Activated B cell treated with CpG ODN at 0.5 μM for 24 hours (primary cell): ENCODE measurements around the gene ITGB2. TPM values are rescaled to one million over a fixed set of nuclear protein-coding genes. Genes with fewer than 3 reads are reported as not detected.

Experiments
- ATAC-seq: fragments of 200-7000 bp; cut with Tn5 transposase; one replicate; pipeline ENCODE4 v1.10.0; 2021; ENCODE audit warnings: low read depth, mild to moderate bottlenecking, moderate library complexity
- CTCF ChIA-PET: fragments of 350-600 bp; sonication (Branson Sonifier 250); formaldehyde crosslinking; loops from one replicate; lab custom pipeline; 2021; ENCODE audit warnings: antibody characterized with exemption; lab: Charles Lee
- POLR2A ChIA-PET: fragments of 350-600 bp; sonication (Branson Sonifier 250); formaldehyde crosslinking; loops from one replicate; lab custom pipeline; 2021; ENCODE audit warnings: antibody characterized with exemption; lab: Charles Lee
- DNase-seq: peaks from one replicate; pipeline ENCODE4 v3.0.0; 2022
- H3K27ac Mint-ChIP-seq: one replicate; pipeline ENCODE4 v1.8.0; 2020; ENCODE audit warnings: mixed read lengths
- H3K27me3 Mint-ChIP-seq: one replicate; pipeline ENCODE4 v1.8.0; 2021; ENCODE audit warnings: mixed read lengths
- H3K36me3 Mint-ChIP-seq: one replicate; pipeline ENCODE4 v1.8.0; 2021; ENCODE audit warnings: low read depth, mixed read lengths
- H3K4me1 Mint-ChIP-seq: one replicate; pipeline ENCODE4 v1.8.0; 2021; ENCODE audit warnings: mixed read lengths
- H3K4me3 Mint-ChIP-seq: one replicate; pipeline ENCODE4 v1.8.0; 2020; ENCODE audit warnings: mild to moderate bottlenecking, mixed read lengths
- H3K9me3 Mint-ChIP-seq: one replicate; pipeline ENCODE4 v1.8.0; 2020; ENCODE audit warnings: mixed read lengths
- intact Hi-C: fragments of 100-400 bp; cut with micrococcal nuclease; formaldehyde crosslinking; loops from one replicate; pipeline ENCODE4 v1.15.1; 2024
- total RNA-seq: library from RNA; stranded (reverse); gene quantifications from 2 replicates; pipeline ENCODE4 v1.2.3, GENCODE V29; 2022
- TF ChIP-seq, protein P1 (sequence below): fragments of 200-600 bp; IDR thresholded peaks from one replicate; pipeline ENCODE4 v1.8.0; 2022; ENCODE audit warnings: antibody characterized with exemption, mild to moderate bottlenecking

ITGB2 gene
- total RNA-seq, 1 donor from 2014 or later = 124 TPM

DNA sequence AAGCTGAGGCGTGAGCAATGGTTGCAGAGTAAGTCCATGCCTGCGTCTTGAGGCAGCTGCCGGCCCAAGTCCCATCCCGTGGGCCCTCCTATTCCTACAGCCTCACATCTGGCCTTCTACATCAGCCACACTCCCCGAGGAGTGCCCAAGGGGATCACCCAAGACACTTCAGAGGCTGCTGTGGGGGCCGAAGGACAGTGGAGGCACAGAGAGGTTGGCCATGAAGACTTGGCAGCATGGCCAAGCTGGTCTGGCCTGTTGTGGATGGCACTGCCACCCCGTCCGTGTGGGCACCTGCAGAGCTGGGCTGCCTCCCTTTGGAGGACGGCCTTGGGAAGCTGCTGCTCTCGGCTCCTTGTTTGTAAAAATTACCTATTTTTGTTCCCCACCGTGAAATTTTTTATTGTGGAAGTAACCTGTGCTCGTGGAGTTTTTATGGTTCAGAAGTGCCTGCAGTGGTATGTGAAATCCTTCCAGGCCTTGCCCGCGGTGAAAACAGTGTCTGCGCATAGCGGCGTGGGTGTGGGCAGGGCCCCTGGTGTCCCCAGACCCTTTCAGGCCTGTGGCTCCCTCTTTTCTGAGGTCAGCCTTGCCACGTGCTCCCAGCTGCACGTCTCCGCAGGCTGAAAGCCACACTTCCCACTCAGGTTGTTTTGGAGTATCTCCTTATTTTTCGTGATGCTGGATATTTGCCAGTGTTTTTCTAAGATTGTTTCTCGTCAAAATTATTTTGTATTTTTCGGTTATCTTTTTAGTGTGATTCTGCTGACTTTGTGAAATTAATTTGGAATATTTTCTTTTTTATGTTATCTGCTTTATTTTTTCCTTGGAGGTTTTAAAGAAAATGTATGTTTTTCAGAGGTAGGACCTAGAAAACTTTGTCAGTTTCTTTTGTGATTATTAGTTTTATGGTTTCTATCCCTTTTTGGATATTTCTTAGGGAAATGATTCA is 39.7 kb upstream of the ITGB2 start:
- POLR2A ChIA-PET = no interaction called here
- intact Hi-C loops = no loop called here
- ATAC-seq (no peak), DNase-seq (no peak)
- H3K27me3 Mint-ChIP-seq = no peaks in the 10 kb centered on the region
- peaks cover 66% of the 10 kb centered on the region for H3K36me3 Mint-ChIP-seq
- H3K4me1 Mint-ChIP-seq = peaks cover 12% of the 10 kb centered on the region
- H3K9me3 Mint-ChIP-seq = no peaks in the 10 kb centered on the region
- no peak overlapping the region for H3K4me3 Mint-ChIP-seq
- CTCF ChIA-PET = interaction anchor here (0.8 kb wide), 1 partner anchor 178 kb away, joined by 3 read pairs; no protein-coding TSS in a partner anchor
- no peak overlapping the region for H3K27ac Mint-ChIP-seq
- TF ChIP-seq, protein P1, sequence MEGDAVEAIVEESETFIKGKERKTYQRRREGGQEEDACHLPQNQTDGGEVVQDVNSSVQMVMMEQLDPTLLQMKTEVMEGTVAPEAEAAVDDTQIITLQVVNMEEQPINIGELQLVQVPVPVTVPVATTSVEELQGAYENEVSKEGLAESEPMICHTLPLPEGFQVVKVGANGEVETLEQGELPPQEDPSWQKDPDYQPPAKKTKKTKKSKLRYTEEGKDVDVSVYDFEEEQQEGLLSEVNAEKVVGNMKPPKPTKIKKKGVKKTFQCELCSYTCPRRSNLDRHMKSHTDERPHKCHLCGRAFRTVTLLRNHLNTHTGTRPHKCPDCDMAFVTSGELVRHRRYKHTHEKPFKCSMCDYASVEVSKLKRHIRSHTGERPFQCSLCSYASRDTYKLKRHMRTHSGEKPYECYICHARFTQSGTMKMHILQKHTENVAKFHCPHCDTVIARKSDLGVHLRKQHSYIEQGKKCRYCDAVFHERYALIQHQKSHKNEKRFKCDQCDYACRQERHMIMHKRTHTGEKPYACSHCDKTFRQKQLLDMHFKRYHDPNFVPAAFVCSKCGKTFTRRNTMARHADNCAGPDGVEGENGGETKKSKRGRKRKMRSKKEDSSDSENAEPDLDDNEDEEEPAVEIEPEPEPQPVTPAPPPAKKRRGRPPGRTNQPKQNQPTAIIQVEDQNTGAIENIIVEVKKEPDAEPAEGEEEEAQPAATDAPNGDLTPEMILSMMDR = no peak

DNA sequence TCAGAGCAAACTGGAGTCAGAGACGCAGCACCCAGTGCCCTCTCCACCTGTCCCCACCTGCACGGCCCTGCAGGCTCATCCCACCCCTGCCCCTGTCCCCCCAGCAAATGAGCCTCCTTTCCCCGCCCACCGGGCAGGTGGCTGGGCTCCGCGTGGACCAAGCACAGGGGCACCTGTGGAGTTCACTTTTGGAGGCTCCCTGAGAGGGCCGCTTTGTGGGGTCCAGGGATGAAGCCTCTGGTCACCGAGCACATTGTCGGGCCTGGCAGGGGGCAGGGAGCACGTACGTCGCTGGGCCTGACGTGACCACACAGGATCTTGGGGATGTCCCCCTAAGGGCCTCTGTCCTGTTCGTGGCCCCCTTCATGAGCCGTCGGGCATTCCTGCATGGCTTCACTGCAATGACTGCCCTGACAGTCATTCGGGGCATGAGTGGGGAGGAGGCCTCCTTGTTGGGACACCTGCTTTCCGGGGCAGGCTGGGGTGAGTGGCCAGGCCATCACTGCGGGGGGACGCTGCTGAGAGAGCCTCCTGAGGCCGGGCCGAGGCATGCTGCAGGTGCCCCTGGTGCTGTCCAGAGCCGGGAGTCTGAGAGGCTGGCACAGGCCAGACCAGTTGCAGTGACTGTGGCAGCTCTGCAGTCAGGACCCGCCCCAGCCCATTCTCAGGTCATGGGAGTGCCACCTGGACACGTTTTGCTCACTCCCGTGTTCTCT is 38.8 kb upstream of the ITGB2 start:
- Mint-ChIP-seq H3K4me1 (peaks cover 3% of the 10 kb centered on the region), H3K27me3 (no peaks in the 10 kb centered on the region), H3K36me3 (peaks cover 71% of the 10 kb centered on the region), H3K27ac (no peak overlapping the region), H3K4me3 (no peak overlapping the region), H3K9me3 (no peaks in the 10 kb centered on the region)
- TF ChIP-seq, protein P1 = no peak
- ATAC-seq = no peak
- CTCF ChIA-PET = interaction anchor here (0.8 kb wide), 1 partner anchor 179 kb away, joined by 3 read pairs; no protein-coding TSS in a partner anchor
- DNase-seq = no peak
- intact Hi-C loops = no loop called here
- POLR2A ChIA-PET = no interaction called here

DNA sequence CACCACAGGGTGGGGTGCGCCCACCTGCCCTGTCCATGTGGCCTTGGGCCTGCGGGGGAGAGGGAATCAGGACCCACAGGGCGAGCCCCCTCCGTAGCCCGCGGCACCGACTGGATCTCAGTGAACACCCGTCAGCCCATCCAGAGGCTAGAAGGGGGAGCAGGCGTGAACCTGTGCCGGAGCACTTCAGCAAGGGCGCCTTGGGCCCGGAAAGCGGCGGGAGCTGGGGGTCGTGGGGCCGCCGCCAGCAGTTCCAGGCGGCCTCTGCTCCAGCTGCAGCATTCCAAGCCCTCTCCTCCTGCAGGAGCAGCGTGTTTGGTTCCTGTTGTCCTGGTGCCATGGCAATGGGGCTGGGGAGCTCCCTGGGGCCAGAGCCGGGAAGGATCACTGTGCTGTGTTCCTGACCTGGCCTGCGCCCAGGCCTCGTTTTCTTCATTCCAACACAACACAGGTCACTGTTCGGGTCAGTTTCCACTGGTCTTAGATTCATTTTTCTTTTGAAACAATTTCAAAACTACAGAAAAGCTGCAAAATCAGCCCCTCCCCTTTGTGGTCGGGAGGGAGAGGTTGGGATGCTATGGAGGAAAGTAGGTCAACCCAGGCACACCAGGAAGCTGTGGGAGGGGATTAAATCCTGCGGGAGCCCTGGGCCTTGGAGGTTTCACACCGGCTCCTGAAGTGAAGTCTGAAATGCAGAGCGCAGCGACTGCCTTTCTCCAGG is 37.9 kb upstream of the ITGB2 start:
- CTCF ChIA-PET = interaction anchor here (0.9 kb wide), 2 partner anchors 179 to 182 kb away, joined by 3 to 4 read pairs; no protein-coding TSS in a partner anchor
- Mint-ChIP-seq H3K27ac (no peak overlapping the region), H3K36me3 (peaks cover 73% of the 10 kb centered on the region), H3K4me3 (no peak overlapping the region), H3K4me1 (peaks cover 3% of the 10 kb centered on the region), H3K9me3 (no peaks in the 10 kb centered on the region), H3K27me3 (no peaks in the 10 kb centered on the region)
- POLR2A ChIA-PET = interaction anchor here (1.0 kb wide), 1 partner anchor 17 kb away, joined by 3 read pairs; no protein-coding TSS in a partner anchor
- ATAC-seq (no peak), DNase-seq (no peak)
- TF ChIP-seq, protein P1 = no peak
- intact Hi-C loops = no loop called here

DNA sequence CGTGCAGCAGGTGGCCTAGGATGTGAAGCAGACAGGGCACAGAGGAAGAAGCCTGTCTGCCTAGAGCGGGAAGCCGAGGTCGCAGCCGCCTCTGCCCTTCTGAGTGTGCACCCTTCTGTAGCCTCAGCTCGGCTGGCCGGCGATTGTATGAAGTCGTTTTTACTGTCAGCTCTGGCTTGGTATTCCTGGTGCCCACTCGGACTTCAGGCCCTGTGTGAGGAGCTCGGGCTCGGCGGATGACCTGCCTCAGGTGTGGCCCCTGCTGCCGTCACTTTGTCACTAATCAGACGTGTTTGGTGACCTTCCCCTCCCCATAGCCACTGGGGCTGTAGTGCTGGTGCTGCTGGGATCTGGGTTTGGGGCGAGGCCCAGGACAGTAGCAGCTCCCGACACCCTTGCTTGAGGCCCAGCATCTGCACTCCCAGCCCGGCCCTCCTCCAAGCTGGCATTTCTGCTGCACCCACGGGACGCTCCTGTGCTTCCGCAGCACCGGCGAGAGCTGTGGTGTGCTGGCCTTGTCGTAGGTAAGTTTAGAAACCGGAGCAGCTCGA is 37.3 kb upstream of the ITGB2 start:
- TF ChIP-seq, protein P1 = no peak
- CTCF ChIA-PET = interaction anchor here (0.9 kb wide), 2 partner anchors 180 to 183 kb away, joined by 3 to 4 read pairs; no protein-coding TSS in a partner anchor
- no peaks in the 10 kb centered on the region for H3K9me3 Mint-ChIP-seq
- H3K36me3 Mint-ChIP-seq = peaks cover 70% of the 10 kb centered on the region
- DNase-seq (no peak), ATAC-seq (no peak)
- POLR2A ChIA-PET = interaction anchor here (1.0 kb wide), 1 partner anchor 17 kb away, joined by 3 read pairs; no protein-coding TSS in a partner anchor
- no peak overlapping the region for H3K27ac Mint-ChIP-seq
- no peak overlapping the region for H3K4me3 Mint-ChIP-seq
- intact Hi-C loops = no loop called here
- peaks cover 5% of the 10 kb centered on the region for H3K4me1 Mint-ChIP-seq
- H3K27me3 Mint-ChIP-seq = no peaks in the 10 kb centered on the region
